Loucy (cell line): Measurements from ENCODE around the gene CADM2.
A peak's percentile ranks its signal among the peaks of the same experiment; 100 is the strongest.

Source experiments
- H2AFZ ChIP-seq: fragments of 200-600 bp; sonication (generic); 2 replicates; pipeline ENCODE4 v1.6.0; 2016; ENCODE audit warnings: antibody characterized with exemption, mild to moderate bottlenecking, low read length, moderate library complexity
- H3F3A ChIP-seq: fragments of 200-600 bp; 2 replicates; pipeline ENCODE4 v1.6.0; 2016; ENCODE audit warnings: antibody characterized with exemption, low read depth, mild to moderate bottlenecking
- H3K27me3 ChIP-seq: fragments of 200-600 bp; sonication (generic); 2 replicates; pipeline ENCODE4 v1.6.1; 2014; ENCODE audit warnings: low read length, mild to moderate bottlenecking; ENCODE audit not compliant: insufficient read depth, poor library complexity, severe bottlenecking
- H3K36me3 ChIP-seq: fragments of 200-600 bp; sonication (generic); 2 replicates; pipeline ENCODE4 v1.6.1; 2016; ENCODE audit warnings: low read length; ENCODE audit not compliant: insufficient read depth
- H3K4me1 ChIP-seq: fragments of 200-600 bp; sonication (generic); 2 replicates; pipeline ENCODE4 v1.5.1; 2014; ENCODE audit warnings: low read length, mild to moderate bottlenecking; ENCODE audit not compliant: insufficient read depth, poor library complexity, severe bottlenecking
- H3K4me2 ChIP-seq: fragments of 200-600 bp; sonication (generic); 2 replicates; pipeline ENCODE4 v1.6.0; 2014; ENCODE audit warnings: antibody characterized with exemption, low read length, low read depth, mild to moderate bottlenecking; ENCODE audit not compliant: poor library complexity, severe bottlenecking
- H3K4me3 ChIP-seq: fragments of 200-600 bp; sonication (generic); 2 replicates; pipeline ENCODE4 v1.5.1; 2014; ENCODE audit warnings: low read length, mild to moderate bottlenecking, mixed read lengths; ENCODE audit not compliant: poor library complexity, severe bottlenecking
- H3K79me2 ChIP-seq: fragments of 200-600 bp; sonication (generic); 2 replicates; pipeline ENCODE4 v1.6.1; 2014; ENCODE audit warnings: low read length; ENCODE audit not compliant: insufficient read depth
- H3K9ac ChIP-seq: fragments of 200-600 bp; sonication (generic); 2 replicates; pipeline ENCODE4 v1.6.0; 2014; ENCODE audit warnings: mild to moderate bottlenecking, low read depth, low read length, moderate library complexity; ENCODE audit not compliant: poor library complexity, severe bottlenecking
- H3K9me2 ChIP-seq: fragments of 200-600 bp; sonication (generic); replicated peaks from 2 replicates; pipeline ENCODE4 v1.6.1; 2016; ENCODE audit warnings: low read depth, low read length, mixed read lengths
- H3K9me3 ChIP-seq: fragments of 200-600 bp; sonication (generic); 2 replicates; pipeline ENCODE4 v1.6.1; 2014; ENCODE audit warnings: mild to moderate bottlenecking, antibody characterized with exemption, low read length, low read depth; ENCODE audit not compliant: insufficient read depth
- H4K20me1 ChIP-seq: fragments of 200-600 bp; sonication (generic); 2 replicates; pipeline ENCODE4 v1.6.0; 2014; ENCODE audit warnings: antibody characterized with exemption, low read length, mild to moderate bottlenecking; ENCODE audit not compliant: insufficient read depth, poor library complexity, severe bottlenecking
- EZH2phosphoT487 ChIP-seq: fragments of 200-600 bp; IDR thresholded peaks from 2 replicates; pipeline ENCODE4 v1.6.1; 2018; ENCODE audit warnings: antibody characterized with exemption, mild to moderate bottlenecking, moderate library complexity, borderline replicate concordance
- TF ChIP-seq, protein P1 (sequence below): fragments of 200-600 bp; sonication (generic); conservative IDR thresholded peaks from 2 replicates; pipeline ENCODE4 v1.5.1; 2014; ENCODE audit warnings: mild to moderate bottlenecking, antibody characterized with exemption, low read length

The CADM2 gene

DNA sequence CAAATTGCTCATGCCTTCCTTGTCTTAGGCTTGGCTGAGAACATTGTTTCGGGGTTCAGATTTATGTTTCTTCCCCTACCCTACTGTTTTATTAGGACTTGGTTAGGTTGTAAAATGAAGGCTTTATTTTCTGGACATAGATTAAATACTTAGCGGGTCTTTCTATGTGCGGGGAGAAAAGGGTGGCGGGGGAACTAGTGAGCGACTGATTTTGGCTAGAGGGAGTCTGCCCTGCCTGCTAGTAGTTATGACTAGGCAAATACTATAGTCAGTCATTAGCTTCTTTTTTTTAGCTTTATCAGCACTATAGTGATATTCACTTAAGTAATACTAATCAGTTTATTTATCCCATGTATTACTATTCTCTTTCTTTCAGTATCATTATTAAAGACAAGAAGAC, 3.6 kb downstream of the CADM2 start:
- Histone ChIP-seq H3K9me2 (no peaks in the 10 kb centered on the region), H3K4me3 (no peak overlapping the region), H3K9me3 (no peaks in the 10 kb centered on the region), H3K9ac (no peak overlapping the region), H3K4me2 (no peak overlapping the region), H3K27me3 (no peaks in the 10 kb centered on the region), H2AFZ (no peak overlapping the region), H3F3A (no peaks in the 10 kb centered on the region), H3K36me3 (no peaks in the 10 kb centered on the region), H3K4me1 (no peaks in the 10 kb centered on the region), H3K79me2 (no peaks in the 10 kb centered on the region), H4K20me1 (no peaks in the 10 kb centered on the region)
- no peak for TF ChIP-seq EZH2phosphoT487
- TF ChIP-seq, protein P1, sequence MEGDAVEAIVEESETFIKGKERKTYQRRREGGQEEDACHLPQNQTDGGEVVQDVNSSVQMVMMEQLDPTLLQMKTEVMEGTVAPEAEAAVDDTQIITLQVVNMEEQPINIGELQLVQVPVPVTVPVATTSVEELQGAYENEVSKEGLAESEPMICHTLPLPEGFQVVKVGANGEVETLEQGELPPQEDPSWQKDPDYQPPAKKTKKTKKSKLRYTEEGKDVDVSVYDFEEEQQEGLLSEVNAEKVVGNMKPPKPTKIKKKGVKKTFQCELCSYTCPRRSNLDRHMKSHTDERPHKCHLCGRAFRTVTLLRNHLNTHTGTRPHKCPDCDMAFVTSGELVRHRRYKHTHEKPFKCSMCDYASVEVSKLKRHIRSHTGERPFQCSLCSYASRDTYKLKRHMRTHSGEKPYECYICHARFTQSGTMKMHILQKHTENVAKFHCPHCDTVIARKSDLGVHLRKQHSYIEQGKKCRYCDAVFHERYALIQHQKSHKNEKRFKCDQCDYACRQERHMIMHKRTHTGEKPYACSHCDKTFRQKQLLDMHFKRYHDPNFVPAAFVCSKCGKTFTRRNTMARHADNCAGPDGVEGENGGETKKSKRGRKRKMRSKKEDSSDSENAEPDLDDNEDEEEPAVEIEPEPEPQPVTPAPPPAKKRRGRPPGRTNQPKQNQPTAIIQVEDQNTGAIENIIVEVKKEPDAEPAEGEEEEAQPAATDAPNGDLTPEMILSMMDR, result no peak

DNA sequence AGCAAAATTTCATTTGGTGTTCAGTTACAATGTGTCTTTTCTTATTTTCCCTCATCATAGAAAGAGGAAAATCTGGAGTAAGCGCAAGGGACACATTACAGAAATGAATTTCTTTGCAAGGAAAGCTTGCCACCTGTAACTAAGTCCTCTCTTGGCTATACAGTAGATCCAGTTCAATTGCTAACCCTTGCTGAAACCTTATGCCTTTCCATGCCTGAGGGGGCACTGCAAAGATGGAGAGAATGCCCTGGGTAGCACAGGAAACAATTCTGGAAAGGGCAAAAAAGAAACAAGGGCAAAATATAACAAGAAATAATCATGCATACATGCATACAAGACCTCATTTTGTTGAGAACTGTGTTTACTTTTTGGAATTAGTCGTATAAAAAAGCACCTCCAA, 4.3 kb downstream of the CADM2 start:
- no peaks in the 10 kb centered on the region for H3K4me1 ChIP-seq
- H4K20me1 ChIP-seq, result no peaks in the 10 kb centered on the region
- no peak overlapping the region for H3K4me3 ChIP-seq
- H3K9me3 ChIP-seq, result no peaks in the 10 kb centered on the region
- H3K9me2 ChIP-seq, result no peaks in the 10 kb centered on the region
- no peak overlapping the region for H2AFZ ChIP-seq
- H3K9ac ChIP-seq, result no peak overlapping the region
- H3K27me3 ChIP-seq, result no peaks in the 10 kb centered on the region
- H3K4me2 ChIP-seq, result no peak overlapping the region
- H3F3A ChIP-seq, result no peaks in the 10 kb centered on the region
- TF ChIP-seq, protein P1, result no peak
- TF ChIP-seq EZH2phosphoT487, result no peak
- no peaks in the 10 kb centered on the region for H3K36me3 ChIP-seq
- no peaks in the 10 kb centered on the region for H3K79me2 ChIP-seq

DNA sequence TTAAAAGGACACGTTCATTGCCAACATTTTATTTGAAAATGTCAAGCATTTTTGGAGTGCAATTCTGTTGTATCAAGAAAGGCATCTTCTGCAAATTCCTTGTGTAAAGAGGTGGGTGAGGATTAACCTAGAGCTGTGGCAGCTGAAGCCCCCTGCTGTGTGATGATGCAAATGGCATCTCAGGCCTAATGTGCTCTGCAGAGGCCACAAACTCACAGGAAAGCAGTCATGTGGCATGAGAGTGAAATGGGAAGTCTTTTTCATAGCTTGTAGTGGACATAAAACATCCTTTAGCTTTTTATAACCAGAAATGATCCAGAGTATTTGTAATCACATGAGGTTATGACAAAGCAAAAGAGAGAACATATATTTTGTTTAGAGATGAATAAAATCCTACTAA, 6.4 kb downstream of the CADM2 start:
- H3K27me3 ChIP-seq, result no peaks in the 10 kb centered on the region
- no peak overlapping the region for H3K4me3 ChIP-seq
- H3K79me2 ChIP-seq, result no peaks in the 10 kb centered on the region
- H3K4me1 ChIP-seq, result no peaks in the 10 kb centered on the region
- H3K9me2 ChIP-seq, result no peaks in the 10 kb centered on the region
- no peaks in the 10 kb centered on the region for H3K36me3 ChIP-seq
- H2AFZ ChIP-seq, result no peak overlapping the region
- H4K20me1 ChIP-seq, result no peaks in the 10 kb centered on the region
- H3F3A ChIP-seq, result no peaks in the 10 kb centered on the region
- TF ChIP-seq EZH2phosphoT487, result no peak
- TF ChIP-seq, protein P1, result peak; percentile 38
- H3K9me3 ChIP-seq, result no peaks in the 10 kb centered on the region
- no peak overlapping the region for H3K9ac ChIP-seq
- no peak overlapping the region for H3K4me2 ChIP-seq
